Neural crest cell (in vitro differentiated cells): ENCODE results near the gene RDH11. TPM values are rescaled to one million over a fixed set of nuclear protein-coding genes. Genes with fewer than 3 reads are reported as not detected.

ENCODE experiments used
- DNase-seq: peaks from one replicate; pipeline ENCODE4 v3.0.0; 2021; ENCODE audit warnings: low read depth, mixed read lengths, low spot score
- H3K27ac Mint-ChIP-seq: one replicate; pipeline ENCODE4 v1.8.0; 2021; ENCODE audit warnings: mild to moderate bottlenecking, mixed read lengths; ENCODE audit not compliant: unreplicated experiment
- H3K27me3 Mint-ChIP-seq: 2 replicates; pipeline ENCODE4 v1.8.0; 2021; ENCODE audit warnings: low read depth, mild to moderate bottlenecking, mixed read lengths
- H3K36me3 Mint-ChIP-seq: 2 replicates; pipeline ENCODE4 v1.8.0; 2021; ENCODE audit warnings: low read depth, mild to moderate bottlenecking, mixed read lengths
- H3K4me1 Mint-ChIP-seq: 2 replicates; pipeline ENCODE4 v1.8.0; 2021; ENCODE audit warnings: mixed read lengths
- H3K4me3 Mint-ChIP-seq: one replicate; pipeline ENCODE4 v1.8.0; 2021; ENCODE audit warnings: mild to moderate bottlenecking, mixed read lengths
- H3K9me3 Mint-ChIP-seq: 2 replicates; pipeline ENCODE4 v1.8.0; 2021; ENCODE audit warnings: mixed read lengths
- total RNA-seq: library from RNA; stranded (reverse); gene quantifications from 2 replicates; pipeline ENCODE4 v1.2.1, GENCODE V29; 2021
- TF ChIP-seq, protein P1 (sequence below): fragments of 200-600 bp; sonication (generic); conservative IDR thresholded peaks from 2 replicates; pipeline ENCODE4 v1.5.0; 2021; ENCODE audit warnings: antibody characterized with exemption, mild to moderate bottlenecking

The RDH11 gene
- total RNA-seq, 1 donor from 2014 or later = 79.9 TPM

GRCh38 chr14:67630938-67631337 is 64.6 kb downstream of the RDH11 start:
- H3K4me3 Mint-ChIP-seq = no peak overlapping the region
- H3K27ac Mint-ChIP-seq = no peak overlapping the region
- TF ChIP-seq, protein P1, sequence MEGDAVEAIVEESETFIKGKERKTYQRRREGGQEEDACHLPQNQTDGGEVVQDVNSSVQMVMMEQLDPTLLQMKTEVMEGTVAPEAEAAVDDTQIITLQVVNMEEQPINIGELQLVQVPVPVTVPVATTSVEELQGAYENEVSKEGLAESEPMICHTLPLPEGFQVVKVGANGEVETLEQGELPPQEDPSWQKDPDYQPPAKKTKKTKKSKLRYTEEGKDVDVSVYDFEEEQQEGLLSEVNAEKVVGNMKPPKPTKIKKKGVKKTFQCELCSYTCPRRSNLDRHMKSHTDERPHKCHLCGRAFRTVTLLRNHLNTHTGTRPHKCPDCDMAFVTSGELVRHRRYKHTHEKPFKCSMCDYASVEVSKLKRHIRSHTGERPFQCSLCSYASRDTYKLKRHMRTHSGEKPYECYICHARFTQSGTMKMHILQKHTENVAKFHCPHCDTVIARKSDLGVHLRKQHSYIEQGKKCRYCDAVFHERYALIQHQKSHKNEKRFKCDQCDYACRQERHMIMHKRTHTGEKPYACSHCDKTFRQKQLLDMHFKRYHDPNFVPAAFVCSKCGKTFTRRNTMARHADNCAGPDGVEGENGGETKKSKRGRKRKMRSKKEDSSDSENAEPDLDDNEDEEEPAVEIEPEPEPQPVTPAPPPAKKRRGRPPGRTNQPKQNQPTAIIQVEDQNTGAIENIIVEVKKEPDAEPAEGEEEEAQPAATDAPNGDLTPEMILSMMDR = no peak
- H3K9me3 Mint-ChIP-seq = no peaks in the 10 kb centered on the region
- no peak for DNase-seq
- H3K4me1 Mint-ChIP-seq = no peaks in the 10 kb centered on the region
- no peaks in the 10 kb centered on the region for H3K27me3 Mint-ChIP-seq
- H3K36me3 Mint-ChIP-seq = peaks cover 9% of the 10 kb centered on the region

- no peak overlapping the region for H3K4me3 Mint-ChIP-seq
- peaks cover 9% of the 10 kb centered on the region for H3K36me3 Mint-ChIP-seq
- H3K27me3 Mint-ChIP-seq = no peaks in the 10 kb centered on the region
- no peaks in the 10 kb centered on the region for H3K4me1 Mint-ChIP-seq
- TF ChIP-seq, protein P1 = no peak
- H3K27ac Mint-ChIP-seq = no peak overlapping the region
- DNase-seq = no peak
- H3K9me3 Mint-ChIP-seq = no peaks in the 10 kb centered on the region
Measured at GRCh38 chr14:67630186-67630585, 65.4 kb downstream of the RDH11 start.

DNA sequence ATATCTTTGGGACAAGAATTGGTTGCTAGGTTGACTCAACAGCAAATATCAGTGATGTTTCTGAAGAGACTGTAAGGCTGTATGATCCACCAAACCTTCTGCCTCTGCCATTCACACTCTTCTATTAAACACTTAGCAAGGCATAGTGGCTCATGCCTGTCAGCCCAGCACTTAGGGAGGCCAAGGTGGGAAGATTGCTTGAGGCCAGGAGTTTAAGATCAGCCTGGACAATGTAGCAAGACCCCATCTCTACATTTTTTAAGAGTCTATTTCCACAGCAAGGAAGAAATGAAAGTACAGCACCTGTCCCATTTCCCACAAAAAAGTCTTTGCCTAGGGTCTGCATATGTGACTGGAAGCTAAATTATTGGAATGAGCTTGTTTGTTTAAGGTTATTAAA is 68.0 kb downstream of the RDH11 start:
- H3K36me3 Mint-ChIP-seq = peaks cover 17% of the 10 kb centered on the region
- TF ChIP-seq, protein P1 = no peak
- no peak for DNase-seq
- H3K9me3 Mint-ChIP-seq = peaks cover 2% of the 10 kb centered on the region
- no peak overlapping the region for H3K27ac Mint-ChIP-seq
- no peak overlapping the region for H3K4me3 Mint-ChIP-seq
- H3K4me1 Mint-ChIP-seq = peaks cover 8% of the 10 kb centered on the region
- no peaks in the 10 kb centered on the region for H3K27me3 Mint-ChIP-seq

Other genes with a start within 250 kb of the RDH11 start
- 5.2 and 5.9 TPM in 2 replicates for gene TMEM229B, start 207.0 kb downstream of the RDH11 start, total RNA-seq
- 35.7 and 40.0 TPM in 2 replicates for gene PLEKHH1, start 162.5 kb downstream of the RDH11 start, total RNA-seq
- gene PIGH, start 95.5 kb downstream of the RDH11 start, total RNA-seq = 19.9 and 23.0 TPM in 2 replicates
- 19.1 and 22.2 TPM in 2 replicates for gene ARG2, start 75.8 kb downstream of the RDH11 start, total RNA-seq
- 103 and 112 TPM in 2 replicates for gene VTI1B, start 21.1 kb downstream of the RDH11 start, total RNA-seq
- not detected in 2 replicates for gene RDH12, start 6.1 kb upstream of the RDH11 start, total RNA-seq
- 24.3 TPM in 2 replicates for gene ZFYVE26, start 120.8 kb upstream of the RDH11 start, total RNA-seq
- 14.6 and 16.7 TPM in 2 replicates for gene RAD51B, start 124.0 kb upstream of the RDH11 start, total RNA-seq